Hair follicular keratinocyte (primary cell): Measurements from ENCODE around the gene APOH. TPM values are rescaled to one million over a fixed set of nuclear protein-coding genes. Genes with fewer than 3 reads are reported as not detected.

ENCODE experiments used
- total RNA-seq: library from RNA; depleted of rRNA; stranded (reverse); fragments of >200 nt; gene quantifications from 2 replicates; pipeline ENCODE4 v1.2.3, GENCODE V29; 2015

APOH gene, protein sequence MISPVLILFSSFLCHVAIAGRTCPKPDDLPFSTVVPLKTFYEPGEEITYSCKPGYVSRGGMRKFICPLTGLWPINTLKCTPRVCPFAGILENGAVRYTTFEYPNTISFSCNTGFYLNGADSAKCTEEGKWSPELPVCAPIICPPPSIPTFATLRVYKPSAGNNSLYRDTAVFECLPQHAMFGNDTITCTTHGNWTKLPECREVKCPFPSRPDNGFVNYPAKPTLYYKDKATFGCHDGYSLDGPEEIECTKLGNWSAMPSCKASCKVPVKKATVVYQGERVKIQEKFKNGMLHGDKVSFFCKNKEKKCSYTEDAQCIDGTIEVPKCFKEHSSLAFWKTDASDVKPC
- total RNA-seq, result not detected in 2 replicates

DNA sequence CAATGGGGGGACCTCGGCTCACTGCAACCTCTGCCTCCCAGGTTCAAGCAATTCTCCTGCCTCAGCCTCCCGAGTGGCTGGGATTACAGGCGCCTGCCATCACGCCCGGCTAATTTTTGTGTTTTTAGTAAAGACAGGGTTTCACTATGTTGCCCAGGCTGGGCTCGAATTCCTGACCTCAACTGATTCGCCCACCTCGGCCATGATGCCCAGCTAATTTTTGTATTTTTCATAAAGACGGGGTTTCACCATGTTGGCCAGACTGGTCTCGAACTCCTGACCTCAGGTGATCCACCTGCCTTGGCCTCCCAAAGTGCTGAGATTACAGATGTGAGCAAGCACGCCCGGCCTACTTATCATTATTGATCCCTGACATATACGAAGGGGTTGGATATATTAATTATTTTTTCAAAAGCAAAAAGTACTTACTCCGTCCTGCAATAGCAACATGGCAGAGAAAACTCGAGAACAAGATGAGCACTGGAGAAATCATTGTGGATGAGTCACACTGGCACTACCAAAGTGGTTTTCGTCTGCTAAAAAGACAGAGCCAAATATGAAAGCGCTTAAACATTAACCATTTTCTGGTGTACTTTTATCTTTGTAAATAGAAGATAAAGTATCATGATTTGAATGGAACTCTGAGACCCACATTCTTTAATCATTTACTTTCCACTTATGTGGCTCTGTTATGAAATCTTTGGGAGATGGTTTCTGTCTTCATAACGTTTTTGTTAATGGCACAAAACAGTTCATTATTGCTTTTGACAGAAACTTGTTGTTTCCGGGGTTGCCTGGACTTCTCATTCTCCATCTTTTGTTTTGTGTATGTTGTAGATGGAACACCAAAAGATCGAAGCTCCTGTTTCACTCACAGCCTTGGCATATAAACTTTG, at the start of gene APOH:
Gene APOH, minus strand, starts transcription at position 529 of the 896 bp plus-strand sequence. Its CDS starts 36 bp downstream, at position 493.

DNA sequence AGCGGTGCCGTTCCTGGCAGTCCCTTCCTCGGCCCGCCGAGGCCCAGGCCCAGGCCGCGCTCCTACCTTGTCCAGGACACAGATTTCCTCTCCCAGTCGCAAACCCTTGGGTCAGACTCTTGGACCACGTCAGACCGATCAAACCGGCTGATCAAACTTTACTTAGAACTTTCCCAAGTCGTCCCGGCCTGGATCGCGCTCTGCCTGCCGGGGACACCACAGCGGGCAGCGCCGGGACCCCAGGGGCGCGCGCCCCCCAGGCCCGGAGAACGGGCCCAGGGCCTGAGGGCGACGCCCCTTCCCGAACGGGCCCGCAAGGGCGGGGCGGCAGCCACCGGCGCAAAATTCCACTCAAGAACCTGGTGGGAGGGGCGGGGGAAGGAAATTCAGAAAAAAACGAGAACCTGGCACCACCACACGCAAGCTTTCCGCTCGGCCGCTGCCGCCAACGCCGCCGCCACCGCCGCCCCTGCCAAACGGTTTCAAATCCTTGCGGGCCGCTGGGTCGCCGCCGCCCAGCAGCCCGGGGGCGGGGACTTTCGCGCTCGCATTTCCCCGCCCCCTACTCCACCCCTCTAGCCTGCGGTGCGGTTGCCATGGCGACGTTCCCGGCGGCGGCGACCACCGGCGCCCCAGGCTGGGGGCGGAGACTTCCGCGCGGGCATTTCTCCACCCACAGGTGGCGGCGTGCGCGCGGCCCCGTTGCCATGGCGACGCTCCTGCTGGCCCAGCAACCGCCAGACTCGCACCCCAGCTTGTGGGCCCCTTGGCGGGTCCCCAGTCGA, 37.4 kb downstream of the APOH start, which contains the start of gene CEP112:
Gene CEP112, minus strand, starts transcription at position 541 of the 785 bp plus-strand sequence.

Other genes with a start within 250 kb of the APOH start
- 2.3 and 4.9 TPM in 2 replicates for gene CEP112, start 37.3 kb downstream of the APOH start, total RNA-seq
- gene PRKCA, start 73.2 kb upstream of the APOH start, total RNA-seq, result 2.9 and 3.6 TPM in 2 replicates